ENCODE results near the gene CDC5L.

GRCh38 chr6:44356487-44356886, 31.0 kb upstream of the CDC5L start:
- no peak for TF ChIP-seq CTCF (conservative IDR thresholded peaks at IDR 0.05; ENCODE audit: low read depth, low read length)
- TF ChIP-seq EZH2 (IDR thresholded peaks at IDR 0.05; ENCODE audit: borderline replicate concordance, low read depth, low read length, poor library complexity, severe bottlenecking) = no peak

All from A673 (cell line).